GM21619 (cell line): ENCODE measurements around the gene OR2S2.
"Not testable (repeated sequence)": the region's sequence is repeated elsewhere in the genome, so short reads cannot be mapped to it uniquely, and the experiment has no call there.

Experiments used
- ATAC-seq: cut with Tn5 transposase; IDR thresholded peaks from one replicate; pipeline ENCODE4 v1.9.1; 2021; ENCODE audit not compliant: unreplicated experiment

The OR2S2 gene

GRCh38 chr9:35935261-35935660 lies 22.7 kb downstream of the OR2S2 start:
- no peak for ATAC-seq

- not testable (repeated sequence) for ATAC-seq
These were observed 23.9 kb downstream of the OR2S2 start for GRCh38 chr9:35934069-35934468.

- no peak for ATAC-seq
These were observed 24.3 kb downstream of the OR2S2 start for GRCh38 chr9:35933550-35934067.

- no peak for ATAC-seq
These were observed 25.2 kb downstream of the OR2S2 start for GRCh38 chr9:35932735-35933134.

GRCh38 chr9:35930989-35931388 lies 27.0 kb downstream of the OR2S2 start:
- ATAC-seq, result no peak

GRCh38 chr9:35930521-35930920 lies 27.4 kb downstream of the OR2S2 start:
- no peak for ATAC-seq

GRCh38 chr9:35929453-35929718 lies 28.6 kb downstream of the OR2S2 start:
- no peak for ATAC-seq

- ATAC-seq, result no peak
These were observed 29.1 kb downstream of the OR2S2 start for GRCh38 chr9:35928591-35929452.

GRCh38 chr9:35923927-35924763 lies 33.8 kb downstream of the OR2S2 start:
- ATAC-seq, result no peak

GRCh38 chr9:35923598-35923926 lies 34.4 kb downstream of the OR2S2 start:
- no peak for ATAC-seq

GRCh38 chr9:35920051-35920620 lies 37.8 kb downstream of the OR2S2 start:
- no peak for ATAC-seq

GRCh38 chr9:35919212-35920008 lies 38.5 kb downstream of the OR2S2 start:
- ATAC-seq, result no peak

- ATAC-seq, result no peak
These were observed 39.2 kb downstream of the OR2S2 start for GRCh38 chr9:35918780-35919179.

- no peak for ATAC-seq
These were observed 40.7 kb downstream of the OR2S2 start for GRCh38 chr9:35917261-35917660.

GRCh38 chr9:35915681-35916294 lies 42.2 kb downstream of the OR2S2 start:
- no peak for ATAC-seq

- no peak for ATAC-seq
These were observed 43.6 kb downstream of the OR2S2 start for GRCh38 chr9:35914301-35914807.

- not testable (repeated sequence) for ATAC-seq
These were observed 44.5 kb downstream of the OR2S2 start for GRCh38 chr9:35913429-35913828.

- ATAC-seq, result no peak
These were observed 45.1 kb downstream of the OR2S2 start for GRCh38 chr9:35912791-35913400.

GRCh38 chr9:35911690-35912089 lies 46.3 kb downstream of the OR2S2 start:
- no peak for ATAC-seq
